DMS79 (cell line): Measurements from ENCODE around the gene CCNY.
"Not testable (repeated sequence)": the region's sequence is repeated elsewhere in the genome, so short reads cannot be mapped to it uniquely, and the experiment has no call there.

ENCODE experiments used
- DNase-seq: peaks from one replicate; lab custom pipeline; 2025; lab: John Stamatoyannopoulos, UW

Gene CCNY

DNA sequence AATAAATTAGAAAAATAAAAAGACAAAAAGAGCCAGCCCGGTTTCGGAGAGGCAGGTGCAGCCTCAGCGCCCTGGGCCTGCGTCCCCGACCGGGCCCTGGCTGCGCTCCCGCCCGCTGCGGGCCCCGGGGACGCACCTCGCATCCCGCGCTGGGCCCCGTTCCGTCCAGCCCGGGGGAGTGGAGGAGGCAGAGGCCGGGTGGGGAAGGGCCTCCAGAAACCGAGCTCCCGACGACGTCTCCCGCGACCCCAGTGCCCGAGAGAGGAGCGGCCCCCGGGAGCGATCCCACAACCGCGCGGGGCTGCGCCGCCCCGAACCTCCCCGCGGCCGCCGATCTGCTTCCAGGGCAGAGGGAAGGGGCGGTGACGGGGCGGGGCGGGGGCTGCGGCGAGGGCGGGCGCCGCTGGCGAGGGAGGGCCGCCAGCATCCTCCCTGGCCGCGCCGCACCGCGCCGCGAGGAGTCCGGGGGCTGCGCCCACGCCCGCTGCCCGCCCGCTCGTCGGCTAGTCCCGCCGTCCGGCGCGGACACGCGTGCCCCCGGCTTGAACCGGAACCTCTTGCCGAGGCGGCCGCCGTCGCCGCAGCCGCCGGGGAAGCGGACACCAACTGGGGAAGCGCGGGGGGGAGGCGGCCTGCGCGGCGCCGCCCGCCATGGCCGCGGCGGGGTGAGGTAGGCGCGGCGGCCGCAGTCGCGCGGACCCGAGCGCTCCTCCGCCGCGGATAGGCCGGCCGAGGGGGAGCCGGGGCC is at the start of gene CCNY:
CCNY (plus strand) TSS at position 426 of the 748 bp plus-strand sequence. CDS start 545 bp downstream, outside the sequence.
- DNase-seq = no peak

DNA sequence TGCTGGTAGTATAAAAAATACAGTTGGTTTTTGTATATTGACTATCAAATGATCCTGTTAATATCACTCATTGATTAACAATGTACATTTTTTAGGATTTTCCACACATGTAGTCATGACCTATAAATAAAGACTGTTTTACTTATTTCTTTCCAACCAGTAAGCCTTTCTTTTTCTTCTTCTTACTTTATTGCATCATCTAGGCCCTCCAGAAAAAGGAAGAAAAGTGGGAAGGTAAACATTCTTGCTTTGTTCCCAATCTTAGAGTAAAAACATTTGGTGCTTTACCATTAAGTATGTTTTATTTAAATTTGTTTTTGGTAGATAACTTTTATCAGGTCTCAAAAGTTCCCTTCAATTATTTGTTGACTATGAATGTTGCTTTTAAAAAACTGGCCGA is 47.1 kb upstream of the CCNY start:
- DNase-seq = no peak

DNA sequence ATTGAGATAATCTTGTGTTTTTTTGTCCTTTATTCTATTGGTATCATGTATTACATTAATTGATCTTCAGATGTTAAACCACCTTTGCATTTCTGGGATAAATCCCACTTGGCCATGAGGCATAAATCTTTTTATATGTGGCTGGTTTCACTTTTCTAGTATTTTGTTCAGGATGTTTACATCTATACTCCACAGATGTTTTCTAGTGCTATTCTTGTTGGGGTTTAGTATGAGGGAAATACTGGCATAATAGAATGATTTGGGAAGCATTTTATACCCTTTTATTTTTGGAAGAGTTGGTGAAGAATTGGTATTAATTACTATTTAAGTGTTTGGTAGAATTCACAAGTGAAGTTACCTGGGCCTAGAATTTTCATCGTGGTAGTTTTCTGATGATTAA is 41.8 kb upstream of the CCNY start:
- DNase-seq = no peak

DNA sequence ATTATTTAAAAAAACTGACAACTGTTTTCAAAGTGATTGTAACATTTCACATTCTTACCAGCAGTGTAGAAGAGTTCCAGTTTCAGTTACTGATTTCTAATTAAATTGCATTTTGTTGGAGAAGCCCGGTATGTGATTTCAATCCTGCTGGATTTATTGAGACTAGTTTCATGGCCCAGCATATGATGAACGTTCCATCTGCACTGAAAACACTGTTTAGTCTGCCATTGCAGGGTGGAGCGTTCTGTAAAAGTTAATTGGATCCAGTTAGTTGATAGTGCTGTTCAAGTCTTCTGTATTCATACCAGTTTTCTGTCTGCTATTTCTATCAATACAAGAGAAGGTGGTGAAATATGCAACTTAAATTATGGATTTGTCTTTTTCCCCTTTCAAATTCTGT is 37.3 kb upstream of the CCNY start:
- DNase-seq = no peak

DNA sequence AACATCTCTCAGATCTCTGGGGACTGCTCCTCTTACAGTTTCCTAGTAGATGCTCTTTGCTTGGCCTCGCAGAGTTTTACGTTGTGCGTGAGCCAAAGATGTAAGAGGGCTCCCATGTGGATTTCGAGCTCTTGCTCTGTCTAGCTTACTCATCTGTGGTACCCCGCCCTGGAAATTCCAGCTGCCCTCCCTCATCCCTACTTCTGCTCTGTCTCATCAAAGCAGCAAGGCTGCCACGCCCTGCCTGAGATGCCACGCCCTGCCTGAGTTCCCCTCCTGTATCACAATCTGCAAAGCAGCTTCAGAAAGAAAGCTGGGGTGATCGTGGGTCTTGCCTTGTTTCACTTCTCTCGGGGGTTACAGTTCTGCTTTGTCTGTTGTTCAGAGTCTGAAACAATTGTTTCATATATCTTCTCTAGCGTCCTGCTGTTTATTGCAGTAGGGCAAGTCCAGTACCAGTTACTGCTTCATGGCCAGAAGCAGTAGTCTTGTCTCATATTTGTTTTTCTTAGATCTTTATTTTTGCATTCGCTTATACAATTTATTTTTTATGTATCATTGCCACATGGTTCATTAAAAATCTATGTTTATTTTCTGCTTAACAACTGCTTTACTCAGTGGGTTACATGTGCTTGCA is 36.1 kb upstream of the CCNY start:
- DNase-seq = no peak

DNA sequence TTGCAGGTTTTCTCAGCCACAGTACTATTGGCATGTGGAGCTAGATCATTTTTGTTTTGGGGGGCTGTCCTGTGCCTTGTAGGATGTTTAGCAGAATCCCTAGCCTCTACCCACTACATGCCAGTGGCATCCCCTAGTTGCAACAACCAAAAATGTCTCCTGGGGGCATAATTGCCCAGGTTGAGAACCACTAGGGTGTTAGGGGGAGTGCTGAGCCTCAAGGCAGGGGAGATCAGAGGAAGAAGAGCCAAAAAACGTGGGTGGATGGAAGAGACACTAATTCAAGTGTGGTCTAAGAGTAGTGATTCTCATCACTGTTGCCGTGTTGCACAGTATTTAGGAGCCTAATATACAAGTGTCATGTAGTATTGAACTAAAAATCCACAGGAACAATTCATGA is 31.7 kb upstream of the CCNY start:
- DNase-seq = no peak

DNA sequence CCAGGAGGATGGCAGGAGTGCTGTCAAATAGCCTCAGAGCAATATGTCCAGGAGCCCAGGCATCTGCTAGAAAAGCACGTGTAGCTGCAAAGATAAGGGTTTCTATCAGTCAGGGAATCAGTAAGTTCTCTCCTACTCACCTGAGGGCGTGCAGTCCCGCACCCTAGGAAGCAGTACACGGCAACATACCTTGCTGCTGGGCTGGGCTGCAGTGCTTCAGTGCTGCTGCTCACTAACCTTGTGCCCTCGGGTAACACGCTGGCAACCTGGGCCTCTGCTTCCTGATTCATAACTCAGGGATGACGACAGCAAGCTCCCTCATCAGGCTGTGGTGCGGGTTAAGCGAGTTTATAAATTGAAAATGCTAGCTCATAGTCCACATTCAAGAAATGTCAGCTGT is 29.5 kb upstream of the CCNY start:
- DNase-seq = no peak

DNA sequence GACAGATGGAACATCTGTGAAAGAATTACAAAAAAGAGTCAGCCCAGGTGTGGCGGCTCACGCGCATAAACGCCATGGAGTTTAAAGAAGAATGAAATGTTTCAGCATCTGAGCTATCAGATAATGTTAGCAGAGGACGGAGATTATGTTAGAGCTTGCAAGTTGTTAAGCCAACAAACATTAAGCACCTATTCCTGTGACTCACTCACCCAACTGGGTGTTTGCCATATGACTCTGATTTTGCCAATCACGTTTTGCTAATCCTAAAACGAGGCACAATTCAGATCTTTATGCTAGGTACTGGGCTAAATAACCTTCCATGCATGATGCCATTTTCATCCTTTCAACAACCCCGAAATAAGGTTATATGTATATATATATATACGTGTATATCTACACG is 29.0 kb upstream of the CCNY start:
- DNase-seq = no peak

DNA sequence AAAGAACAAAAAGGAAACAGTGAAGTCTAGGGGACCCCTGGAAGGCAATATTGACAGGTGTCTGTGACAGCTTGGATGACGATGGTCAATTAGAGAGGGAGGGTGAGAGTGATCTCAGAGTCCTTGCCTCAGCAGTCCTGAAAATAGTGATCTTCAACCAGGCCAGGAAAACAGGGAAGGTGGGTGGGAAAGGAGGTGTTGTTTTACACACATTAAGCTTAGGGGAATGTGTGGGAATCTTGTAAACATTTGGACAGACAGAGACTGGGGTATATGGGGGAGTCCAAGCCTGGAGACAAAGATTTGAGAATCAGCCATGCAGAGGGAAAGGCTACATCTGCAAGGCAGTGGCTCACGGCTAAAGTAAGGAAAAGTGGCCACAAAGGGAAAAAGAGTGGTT is 27.5 kb upstream of the CCNY start:
- DNase-seq = no peak

DNA sequence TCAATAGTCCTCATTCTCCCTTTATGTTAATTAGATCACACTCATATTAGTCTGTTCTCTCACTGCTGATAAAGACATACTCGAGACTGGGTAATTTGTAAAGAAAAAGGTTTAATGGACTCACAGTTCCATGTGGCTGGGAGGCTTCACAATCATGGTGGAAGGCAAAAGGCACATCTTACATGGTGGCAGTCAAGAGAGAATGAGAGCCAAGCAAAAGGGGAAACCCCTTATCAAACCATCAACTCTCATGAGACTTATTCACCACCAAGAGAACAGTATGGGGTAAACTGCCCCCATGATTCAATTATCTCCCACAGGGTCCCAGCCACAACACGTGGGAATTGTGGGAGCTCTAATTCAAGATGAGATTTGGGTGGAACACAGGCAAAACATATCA is 22.2 kb upstream of the CCNY start:
- not testable (repeated sequence) for DNase-seq

DNA sequence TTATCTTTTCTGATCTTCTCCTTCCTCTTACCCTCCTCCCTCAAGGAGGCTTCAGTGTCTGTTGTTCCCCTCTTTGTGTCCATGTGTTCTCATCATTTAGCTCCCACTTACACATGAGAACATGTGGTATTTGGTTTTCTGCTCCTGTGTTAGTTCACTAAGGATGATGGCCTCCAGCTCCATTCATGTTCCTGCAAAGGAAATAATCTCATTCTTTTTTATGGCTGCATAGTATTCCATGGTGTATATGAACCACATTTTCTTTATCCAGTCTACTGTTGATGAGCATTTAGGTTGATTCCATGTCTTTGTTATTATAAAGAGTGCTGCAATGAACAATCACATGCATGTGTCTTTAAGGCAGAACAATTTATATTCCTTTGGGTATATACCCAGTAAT is 21.1 kb upstream of the CCNY start:
- DNase-seq = not testable (repeated sequence)

DNA sequence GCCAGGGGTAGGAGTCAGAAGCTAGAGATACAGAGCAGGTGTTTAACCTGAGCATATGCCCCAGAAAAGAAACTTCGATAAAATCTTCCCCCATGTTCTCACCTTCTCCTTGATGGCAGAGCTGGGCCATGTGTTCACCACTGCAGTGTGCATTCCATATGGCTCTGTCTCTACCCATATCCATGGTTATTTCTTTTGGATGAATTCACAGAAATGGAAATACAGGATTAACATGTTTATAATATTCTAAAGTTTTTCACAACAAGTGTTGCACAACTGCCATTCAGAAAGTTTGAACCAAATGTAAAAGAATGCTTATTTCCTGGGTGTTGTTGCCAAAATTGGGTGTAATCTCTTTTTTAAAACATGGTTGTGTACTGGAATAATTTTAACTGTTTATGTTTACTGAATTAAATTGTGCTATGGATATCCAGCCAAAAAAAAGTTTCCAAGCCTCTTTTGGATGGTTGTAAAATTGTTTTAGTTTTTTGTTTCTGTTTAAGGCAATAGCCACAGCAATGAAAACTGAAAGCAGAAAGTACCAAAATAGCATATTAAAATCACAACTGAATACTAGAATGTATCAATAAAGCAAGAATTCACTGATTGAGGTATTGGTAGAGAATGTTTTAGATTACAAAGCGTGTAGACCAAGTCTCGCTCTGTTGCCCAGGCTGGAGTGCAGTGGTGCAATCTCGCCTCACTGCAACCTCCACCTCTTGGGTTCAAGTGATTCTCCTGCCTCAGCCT is 19.9 kb upstream of the CCNY start:
- no peak for DNase-seq

DNA sequence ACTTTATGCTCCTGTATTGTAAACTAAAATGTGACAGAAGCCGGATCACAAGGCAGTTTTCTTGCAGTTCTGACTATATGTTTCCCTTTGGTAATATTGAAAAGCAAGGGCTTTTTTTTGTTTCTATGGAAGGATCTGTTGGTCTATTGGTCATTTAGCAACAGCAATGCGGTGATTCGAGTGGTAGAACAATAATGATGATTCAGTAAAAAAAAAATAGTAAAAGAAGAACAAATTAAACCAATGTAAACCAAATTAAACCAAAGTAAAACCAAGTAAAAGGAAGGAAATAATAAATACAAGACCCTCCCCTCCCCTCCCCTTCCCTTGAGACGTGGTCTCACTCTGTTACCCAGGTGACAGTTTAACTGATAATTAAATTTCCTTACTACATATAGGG is 17.8 kb upstream of the CCNY start:
- DNase-seq = no peak

DNA sequence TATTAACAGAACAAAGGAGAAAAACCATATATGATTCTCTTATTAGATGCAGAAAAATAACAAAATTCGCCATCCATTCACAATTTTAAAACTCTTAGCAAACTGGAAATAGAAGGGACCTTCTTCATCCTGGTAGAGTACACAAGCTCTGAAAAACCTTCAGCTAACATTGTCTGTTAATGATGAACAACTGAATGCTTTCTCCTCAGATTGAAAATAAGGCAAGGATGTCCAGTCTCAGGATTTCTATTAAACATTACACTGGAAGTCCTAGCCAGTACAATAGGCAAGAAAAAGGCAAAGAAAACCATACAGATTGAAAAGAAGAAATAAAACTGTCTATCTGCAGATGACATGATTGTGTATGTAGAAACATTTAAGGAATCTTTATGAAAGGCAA is 16.0 kb upstream of the CCNY start:
- no peak for DNase-seq

DNA sequence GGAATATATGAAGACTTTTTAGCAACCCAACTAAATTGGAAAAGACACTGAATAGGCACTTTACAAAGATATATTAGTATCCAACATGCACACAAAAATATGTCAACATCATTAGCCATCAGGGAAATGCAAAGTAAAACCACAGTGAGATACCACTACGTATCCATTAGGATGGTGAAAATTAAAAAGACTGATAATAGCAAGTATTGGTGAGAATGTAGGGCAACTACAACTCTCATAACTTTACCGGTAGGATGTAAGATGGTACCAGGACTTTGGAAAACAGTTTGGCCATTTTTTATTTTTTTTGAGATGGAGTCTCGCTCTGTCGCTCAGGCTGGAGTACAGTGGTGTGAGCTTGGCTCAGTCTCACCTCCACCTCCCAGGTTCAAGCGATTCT is 13.7 kb upstream of the CCNY start:
- DNase-seq = no peak

DNA sequence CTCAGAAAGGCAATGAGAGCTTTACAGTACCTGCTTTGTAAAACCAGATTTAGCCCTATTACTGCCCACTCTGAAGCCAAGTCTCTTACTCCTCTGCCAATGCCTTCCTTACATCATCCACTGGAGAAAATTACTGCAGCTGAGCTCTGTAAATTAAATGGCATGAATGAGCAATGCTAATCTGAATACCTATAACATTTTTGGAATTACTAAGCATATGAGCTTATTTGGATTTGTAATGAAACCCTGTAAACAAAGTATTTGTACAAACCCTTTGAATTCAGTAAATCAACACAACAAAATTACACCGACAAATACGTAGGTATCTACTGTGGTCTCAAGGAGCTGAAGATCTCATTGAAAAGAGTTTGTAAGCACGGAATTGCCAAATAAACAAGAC is 12.1 kb upstream of the CCNY start:
- DNase-seq = no peak

DNA sequence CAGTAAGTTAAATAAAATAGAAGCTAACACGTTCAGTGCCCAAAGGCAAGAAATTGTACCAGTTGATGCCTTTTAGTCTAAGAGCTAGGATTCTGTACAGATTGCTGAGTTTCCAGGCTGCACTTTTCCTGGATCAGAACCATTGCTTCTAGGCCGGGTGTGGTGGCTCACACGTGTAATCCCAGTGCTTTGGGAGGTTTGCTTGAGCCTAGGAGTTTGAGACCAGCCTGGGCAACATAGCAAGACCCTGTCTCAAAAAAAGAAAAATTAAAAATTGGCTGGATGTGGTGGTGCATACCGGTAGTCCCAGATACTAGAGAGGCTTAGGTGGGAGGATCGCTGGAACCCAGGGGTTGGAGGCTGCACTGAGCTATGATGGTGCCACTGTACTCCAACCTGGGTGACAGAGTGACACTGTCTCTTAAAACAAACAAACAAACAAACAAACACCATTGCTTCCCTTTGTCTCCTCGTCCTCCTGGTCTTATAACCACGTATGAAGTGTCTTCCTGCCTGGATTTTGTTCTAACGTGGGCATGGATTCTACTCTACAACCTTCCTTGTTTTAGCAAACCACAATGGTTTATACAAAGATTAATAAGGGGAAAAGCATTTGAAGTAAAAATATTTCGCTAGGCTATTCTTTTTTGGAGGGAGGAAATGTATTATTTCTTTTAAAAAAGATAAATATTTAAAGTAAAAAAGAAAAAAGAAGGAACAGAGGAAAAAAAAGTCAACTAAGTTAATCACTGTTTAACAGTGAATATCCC is 9.7 kb upstream of the CCNY start:
- DNase-seq = no peak

DNA sequence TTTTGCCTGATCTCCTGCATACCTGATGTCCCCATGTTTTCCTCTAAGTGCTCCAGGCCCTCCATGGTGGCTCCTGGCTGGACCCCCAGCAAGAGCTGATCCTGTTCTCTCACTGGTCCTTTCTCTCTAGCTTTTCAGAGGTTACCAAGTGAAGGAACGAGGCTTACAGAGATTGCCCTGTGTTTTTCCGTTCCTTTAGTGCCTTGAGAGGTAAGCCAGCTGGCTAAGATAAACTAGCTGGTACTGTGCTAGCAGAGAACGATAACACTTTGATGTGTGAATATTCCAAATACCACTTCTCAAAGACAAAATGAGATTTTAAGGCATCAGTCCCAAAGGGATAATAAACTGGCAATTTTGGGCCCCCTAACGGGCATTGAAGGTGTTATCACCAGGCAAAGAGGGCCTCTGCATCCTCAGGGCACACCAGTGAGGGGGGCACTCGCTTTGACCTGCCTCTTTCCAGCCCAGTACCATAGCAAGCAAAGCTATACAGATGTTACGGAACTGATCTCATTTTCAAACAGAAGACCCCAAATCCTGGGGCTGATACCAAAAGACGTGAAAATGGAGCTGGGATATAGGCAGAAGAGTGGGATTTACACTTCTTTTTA is 8.4 kb upstream of the CCNY start:
- no peak for DNase-seq

DNA sequence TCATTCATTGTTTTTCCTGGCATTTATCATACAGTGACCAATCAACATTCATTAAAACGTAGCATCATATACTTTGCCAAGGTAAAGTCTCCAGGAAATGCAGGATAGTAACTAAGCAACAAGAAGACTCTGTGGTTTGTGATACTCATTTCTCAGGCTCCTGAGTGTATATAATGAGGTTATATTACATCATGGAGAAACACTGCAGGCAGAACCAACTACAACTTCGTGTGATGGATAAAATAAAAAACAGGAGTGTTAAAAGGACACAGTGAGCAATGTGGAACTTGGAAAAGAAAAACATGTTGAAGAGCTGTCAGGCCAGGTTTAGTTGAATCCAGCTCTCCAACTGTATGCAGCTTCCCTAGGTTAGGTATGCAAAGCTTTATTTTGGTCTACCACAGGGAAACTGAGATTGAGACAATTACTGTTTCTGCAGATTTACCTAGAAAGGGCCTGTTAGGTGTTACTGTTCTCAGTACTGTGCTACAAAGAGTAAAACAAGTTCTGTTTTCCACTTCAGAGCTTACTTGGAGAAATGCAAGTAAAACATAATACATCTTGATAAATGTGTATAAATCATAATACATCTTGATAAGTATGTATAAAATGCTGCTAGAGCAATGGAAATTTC is 7.8 kb upstream of the CCNY start:
- DNase-seq = no peak

DNA sequence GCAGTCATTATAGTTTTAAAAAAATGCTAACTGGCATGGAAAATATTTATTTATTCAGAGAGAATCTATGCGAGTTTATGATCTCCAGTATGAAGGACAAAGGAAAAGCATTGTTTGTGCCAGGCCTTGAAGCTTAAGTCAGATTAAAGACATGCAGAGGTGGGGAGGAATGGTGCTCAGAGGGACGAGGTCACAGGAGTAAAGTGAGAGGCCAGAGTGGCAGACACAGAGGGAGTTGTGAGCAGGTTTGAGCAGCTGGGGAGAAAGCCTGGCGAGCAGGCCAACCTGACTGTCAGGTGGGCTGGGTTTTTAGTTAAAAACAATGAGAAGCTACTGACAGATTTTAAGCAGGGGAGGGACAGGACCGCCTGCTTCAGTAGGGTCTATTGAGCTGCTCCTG is 6.8 kb upstream of the CCNY start:
- no peak for DNase-seq

DNA sequence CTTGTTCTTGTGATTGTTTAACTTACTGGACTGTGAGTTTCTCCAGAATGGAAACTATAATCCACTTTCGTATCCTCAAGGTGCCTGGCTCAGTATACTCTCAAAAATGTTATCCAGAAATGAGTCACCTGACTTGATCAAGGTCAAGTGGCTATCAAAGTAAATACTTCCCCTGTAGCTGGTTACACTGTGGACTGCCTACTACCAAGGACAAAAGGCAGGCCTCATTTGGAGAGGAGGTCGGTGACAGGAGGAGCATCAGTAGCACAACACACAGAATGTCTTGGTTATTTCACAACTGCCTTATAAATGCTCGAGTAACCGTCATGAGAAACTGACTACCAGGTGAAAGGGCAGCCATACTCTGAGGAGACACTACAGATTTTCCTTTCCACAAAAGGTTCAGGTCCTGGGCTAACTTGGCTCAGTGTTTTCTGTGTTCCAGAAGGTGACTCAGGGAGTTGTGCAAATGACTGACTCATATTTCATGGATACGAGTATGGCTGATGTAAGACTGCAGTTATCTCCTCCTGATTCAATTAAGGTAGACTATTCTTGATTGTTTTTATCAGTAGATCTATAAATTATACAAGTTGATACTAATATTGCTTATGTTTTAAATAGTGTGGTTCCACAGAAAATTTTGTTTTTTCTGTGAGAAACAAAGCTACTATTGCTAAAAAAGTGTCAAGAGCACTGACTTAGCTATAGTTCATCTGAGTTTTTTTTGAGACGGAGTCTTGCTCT is 4.2 kb upstream of the CCNY start:
- DNase-seq = no peak
